A549 treated with Mapracorat at 1 μM for 4 hours (cell line): ENCODE measurements around the gene PRX. TPM values are rescaled to one million over a fixed set of nuclear protein-coding genes. Genes with fewer than 3 reads are reported as not detected.

Source experiments
- total RNA-seq: library from RNA; stranded (reverse); fragments of 200-300 nt; extraction: Qiagen RNA extraction; gene quantifications from 5 replicates; pipeline ENCODE4 v1.2.3, GENCODE V29; 2022

PRX gene, protein sequence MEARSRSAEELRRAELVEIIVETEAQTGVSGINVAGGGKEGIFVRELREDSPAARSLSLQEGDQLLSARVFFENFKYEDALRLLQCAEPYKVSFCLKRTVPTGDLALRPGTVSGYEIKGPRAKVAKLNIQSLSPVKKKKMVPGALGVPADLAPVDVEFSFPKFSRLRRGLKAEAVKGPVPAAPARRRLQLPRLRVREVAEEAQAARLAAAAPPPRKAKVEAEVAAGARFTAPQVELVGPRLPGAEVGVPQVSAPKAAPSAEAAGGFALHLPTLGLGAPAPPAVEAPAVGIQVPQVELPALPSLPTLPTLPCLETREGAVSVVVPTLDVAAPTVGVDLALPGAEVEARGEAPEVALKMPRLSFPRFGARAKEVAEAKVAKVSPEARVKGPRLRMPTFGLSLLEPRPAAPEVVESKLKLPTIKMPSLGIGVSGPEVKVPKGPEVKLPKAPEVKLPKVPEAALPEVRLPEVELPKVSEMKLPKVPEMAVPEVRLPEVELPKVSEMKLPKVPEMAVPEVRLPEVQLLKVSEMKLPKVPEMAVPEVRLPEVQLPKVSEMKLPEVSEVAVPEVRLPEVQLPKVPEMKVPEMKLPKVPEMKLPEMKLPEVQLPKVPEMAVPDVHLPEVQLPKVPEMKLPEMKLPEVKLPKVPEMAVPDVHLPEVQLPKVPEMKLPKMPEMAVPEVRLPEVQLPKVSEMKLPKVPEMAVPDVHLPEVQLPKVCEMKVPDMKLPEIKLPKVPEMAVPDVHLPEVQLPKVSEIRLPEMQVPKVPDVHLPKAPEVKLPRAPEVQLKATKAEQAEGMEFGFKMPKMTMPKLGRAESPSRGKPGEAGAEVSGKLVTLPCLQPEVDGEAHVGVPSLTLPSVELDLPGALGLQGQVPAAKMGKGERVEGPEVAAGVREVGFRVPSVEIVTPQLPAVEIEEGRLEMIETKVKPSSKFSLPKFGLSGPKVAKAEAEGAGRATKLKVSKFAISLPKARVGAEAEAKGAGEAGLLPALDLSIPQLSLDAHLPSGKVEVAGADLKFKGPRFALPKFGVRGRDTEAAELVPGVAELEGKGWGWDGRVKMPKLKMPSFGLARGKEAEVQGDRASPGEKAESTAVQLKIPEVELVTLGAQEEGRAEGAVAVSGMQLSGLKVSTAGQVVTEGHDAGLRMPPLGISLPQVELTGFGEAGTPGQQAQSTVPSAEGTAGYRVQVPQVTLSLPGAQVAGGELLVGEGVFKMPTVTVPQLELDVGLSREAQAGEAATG (N-terminal part only)
- total RNA-seq: 0.95 to 1.8 TPM (median 1.4 TPM) in 5 replicates

DNA sequence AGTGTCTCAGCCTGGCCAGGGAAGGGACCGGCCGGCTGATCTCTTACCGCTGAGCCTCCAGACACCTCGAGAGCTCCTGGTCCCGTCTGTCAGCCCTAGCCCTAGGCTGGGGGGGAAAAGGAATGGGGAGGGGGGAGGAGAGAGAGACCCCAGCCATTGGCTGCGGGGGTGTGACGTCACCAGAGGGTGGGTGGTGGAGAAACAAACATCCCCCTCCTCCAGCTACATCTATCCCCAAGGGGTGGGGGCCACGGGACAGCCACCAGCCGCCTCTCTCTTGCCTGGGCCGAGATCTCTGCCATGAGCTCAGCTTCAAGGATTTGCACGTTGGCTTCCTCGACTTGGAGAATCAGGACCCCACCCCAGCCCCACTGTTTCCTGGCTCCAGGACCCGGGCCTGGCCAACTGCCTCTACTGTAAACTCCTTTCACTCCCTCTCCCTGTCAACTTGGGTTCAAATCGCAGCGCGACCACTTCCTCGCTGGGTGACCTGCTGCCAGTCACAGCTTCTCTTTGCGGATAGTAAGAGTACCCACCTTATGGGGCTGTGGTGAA is at the start of gene PRX:
TSS of gene PRX (minus strand) at position 88 of the 555 bp plus-strand sequence. CDS start 5,446 bp downstream, outside the sequence.

DNA sequence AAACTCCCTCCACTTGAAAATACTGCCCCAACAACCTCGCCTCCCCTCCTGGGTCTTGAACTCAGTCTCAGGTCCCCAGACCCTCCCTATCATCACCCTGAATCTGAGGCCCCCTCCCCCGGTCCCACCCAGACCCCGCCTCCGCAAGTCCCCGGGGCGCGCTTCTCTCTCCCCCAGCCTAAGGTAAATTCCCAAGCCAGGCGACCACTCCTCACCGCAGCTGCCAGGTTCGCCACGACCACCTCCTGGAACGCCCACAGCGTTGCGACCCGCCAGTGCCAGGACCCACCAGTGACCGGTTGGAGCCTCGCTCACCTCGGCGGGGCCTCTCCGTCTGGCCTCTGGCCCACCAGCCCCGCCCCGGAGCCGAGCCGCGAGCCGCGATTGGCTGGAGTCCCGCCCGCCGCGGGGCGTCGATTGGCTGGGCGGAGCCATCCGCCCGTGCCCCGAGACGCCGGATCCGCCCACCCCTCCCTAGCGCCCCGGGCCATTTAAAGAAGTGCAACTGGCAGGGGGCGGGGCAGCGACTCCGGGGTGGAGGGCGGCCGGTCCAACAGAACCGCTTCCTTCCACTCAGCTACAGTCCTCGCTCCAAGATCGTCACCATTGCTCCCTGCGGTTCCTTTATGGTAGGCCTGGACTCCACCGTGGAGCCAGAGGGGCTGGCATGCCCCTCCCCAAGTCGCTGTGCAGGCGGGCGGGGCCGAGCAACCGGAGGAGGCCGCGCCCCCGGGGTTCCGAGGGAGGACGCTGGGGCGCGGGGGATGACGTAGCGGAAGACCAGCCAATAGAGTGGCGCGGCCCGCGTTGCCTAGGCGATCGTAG is 31.0 kb upstream of the PRX start, which contains the start of gene SERTAD3:
TSS of gene SERTAD3 (minus strand) at position 336 of the 825 bp plus-strand sequence. CDS start 2,255 bp downstream, outside the sequence.

DNA sequence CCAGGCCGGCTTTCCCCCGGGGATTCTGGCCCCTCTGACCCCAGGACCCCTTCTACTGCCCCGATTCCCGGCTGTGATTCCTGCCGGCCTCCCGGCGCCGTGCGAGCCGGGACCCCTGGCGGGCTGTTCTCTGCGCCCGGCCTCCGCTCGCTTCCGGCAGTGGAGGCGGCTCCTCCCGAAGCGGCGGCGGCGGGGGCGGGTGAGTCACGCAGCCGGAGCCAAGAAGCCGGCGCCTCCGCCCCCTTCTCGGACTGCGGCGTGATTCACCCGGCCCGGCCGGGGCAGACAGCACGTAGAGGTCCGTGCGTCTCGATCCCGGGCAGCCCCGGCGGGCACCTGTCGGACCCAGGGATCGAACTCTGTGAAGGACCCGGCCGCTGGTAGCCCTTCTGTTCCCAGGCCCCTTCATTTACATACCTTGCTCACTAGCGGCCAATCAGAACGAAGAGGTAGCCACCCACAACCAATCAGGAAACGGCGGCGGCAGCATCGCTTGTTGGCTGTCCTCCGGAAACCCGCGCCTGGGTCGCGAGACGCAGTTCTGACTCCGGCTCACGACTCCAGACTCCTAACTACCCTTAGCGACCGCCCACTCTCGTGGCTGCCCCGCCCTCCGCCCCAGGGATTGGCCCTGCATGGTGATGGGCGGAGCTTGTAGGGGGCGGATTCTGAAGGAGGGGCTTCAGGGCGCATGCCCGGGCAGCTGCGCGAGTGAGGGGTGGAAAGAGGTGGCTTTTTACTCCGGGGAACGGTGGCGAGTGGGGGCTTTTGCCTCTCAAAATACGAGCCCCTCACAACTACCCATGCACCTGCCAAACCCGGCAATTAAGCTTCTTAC is 12.5 kb upstream of the PRX start, which contains the start of gene SERTAD1:
TSS of gene SERTAD1 (minus strand) at position 543 of the 838 bp plus-strand sequence. CDS start 2,446 bp downstream, outside the sequence.

DNA sequence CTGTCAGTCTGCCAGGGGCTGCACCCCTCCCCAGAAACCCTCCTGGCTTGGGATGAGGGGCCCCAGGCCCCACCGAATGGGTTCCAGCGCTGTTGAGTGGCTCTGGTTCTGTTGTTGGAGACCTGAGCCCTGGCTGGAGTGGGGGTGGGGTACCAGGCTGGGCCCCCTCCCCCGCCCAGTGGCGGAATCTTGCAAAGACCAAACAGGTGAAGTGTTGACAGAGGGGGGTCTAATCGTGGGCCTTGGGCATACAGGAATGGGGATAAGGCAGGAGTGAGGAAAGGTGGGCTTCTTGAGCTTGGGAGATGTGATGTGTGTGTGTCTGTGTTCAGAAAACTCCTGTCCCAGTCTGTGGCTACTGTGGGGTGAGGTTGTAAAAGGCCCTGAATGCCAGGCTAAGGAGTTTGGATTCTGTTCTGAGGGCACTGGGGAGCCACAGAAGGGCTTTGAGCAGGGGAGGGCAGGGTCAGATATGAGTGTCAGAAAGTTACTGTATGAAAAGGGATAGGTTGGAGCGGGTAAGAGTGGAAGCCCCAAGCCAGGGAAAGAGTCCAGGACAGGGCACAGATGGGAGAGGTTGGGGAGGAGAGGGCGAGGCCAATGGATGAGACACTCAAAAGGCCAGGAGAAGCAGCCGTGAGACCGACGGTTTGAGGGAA is 23.0 kb downstream of the PRX start, which contains the start of gene HIPK4:
TSS of gene HIPK4 (minus strand) at position 98 of the 659 bp plus-strand sequence. CDS start 279 bp downstream, outside the sequence.

DNA sequence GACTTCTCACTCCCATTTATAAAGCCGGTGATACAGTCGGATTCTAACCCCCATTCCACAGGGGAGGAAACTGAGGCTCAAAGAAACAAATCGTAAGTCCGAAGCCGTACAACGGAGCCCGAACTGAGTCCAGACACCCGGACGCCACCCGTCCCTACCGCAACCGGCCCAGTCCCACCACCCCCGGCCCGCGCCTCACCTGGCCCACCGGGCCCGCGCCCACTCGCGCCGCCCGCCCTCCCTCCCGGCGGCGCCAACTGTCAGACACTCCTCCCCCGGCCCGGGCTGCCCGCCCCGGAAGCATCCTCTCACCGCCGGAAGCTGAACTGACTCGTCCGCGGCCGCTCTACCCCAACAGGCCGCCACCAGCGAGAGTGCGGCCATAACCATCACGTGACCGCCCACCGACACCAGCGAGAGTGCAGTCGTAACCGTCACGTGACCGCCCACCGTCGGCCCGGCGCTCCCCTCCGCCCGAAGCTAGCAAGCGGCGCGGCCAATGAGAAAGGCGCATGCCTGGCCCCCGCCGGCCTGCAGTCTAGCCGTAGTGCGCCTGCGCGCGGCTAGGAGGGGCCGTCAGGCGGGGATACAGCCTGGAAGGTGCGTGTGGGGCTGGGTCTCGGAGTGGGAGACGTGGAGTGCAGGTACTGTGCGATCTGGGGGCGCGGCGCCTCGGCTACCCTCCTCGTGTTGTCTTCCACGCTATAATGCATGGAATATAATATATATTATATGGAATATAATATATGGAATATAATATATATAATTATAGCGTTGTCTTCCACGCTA is 64.9 kb downstream of the PRX start, which contains the start of the genes C19orf47 and PLD3:
TSS of gene C19orf47 (minus strand) at position 273 of the 789 bp plus-strand sequence. CDS start 6,540 bp downstream, outside the sequence.
TSS of gene PLD3 (plus strand) at position 571 of the 789 bp plus-strand sequence. CDS start 17,789 bp downstream, outside the sequence.

Other genes starting within 250 kb of the PRX start
- gene MAP3K10, start 222.0 kb downstream of the PRX start, total RNA-seq: 12.1 to 16.8 TPM (median 15.5 TPM) in 5 replicates
- 0.21 to 0.47 TPM (median 0.34 TPM) in 4 of 5 replicates, not detected in the other for gene TTC9B, start 195.0 kb downstream of the PRX start, total RNA-seq
- 0.13 to 0.44 TPM (median 0.16 TPM) in 5 replicates for gene CCNP, start 186.7 kb downstream of the PRX start, total RNA-seq
- gene AKT2, start 128.0 kb downstream of the PRX start, total RNA-seq: 123 to 189 TPM (median 171 TPM) in 5 replicates
- 25.5 to 31.7 TPM (median 30.0 TPM) in 5 replicates for gene C19orf47, start 65.0 kb downstream of the PRX start, total RNA-seq
- 258 to 266 TPM (median 261 TPM) in 5 replicates for gene PLD3, start 64.7 kb downstream of the PRX start, total RNA-seq
- 0.17 to 0.38 TPM (median 0.26 TPM) in 5 replicates for gene HIPK4, start 23.2 kb downstream of the PRX start, total RNA-seq
- 22.5 to 38.9 TPM (median 31.3 TPM) in 5 replicates for gene SERTAD1, start 12.6 kb upstream of the PRX start, total RNA-seq
- 38.2 to 47.6 TPM (median 43.8 TPM) in 5 replicates for gene SERTAD3, start 31.0 kb upstream of the PRX start, total RNA-seq
- gene BLVRB, start 52.4 kb upstream of the PRX start, total RNA-seq: 246 to 360 TPM (median 316 TPM) in 5 replicates
- 0.34 to 0.85 TPM (median 0.59 TPM) in 5 replicates for gene SPTBN4, start 53.6 kb upstream of the PRX start, total RNA-seq
- gene SHKBP1, start 163.5 kb upstream of the PRX start, total RNA-seq: 100 to 141 TPM (median 132 TPM) in 5 replicates
- gene LTBP4, start 188.0 kb upstream of the PRX start, total RNA-seq: 34.0 to 57.1 TPM (median 54.1 TPM) in 5 replicates